ENCODE measurements around the gene PPFIA1.

Gene PPFIA1

GRCh38 chr11:70298243-70298915, 27.9 kb downstream of the PPFIA1 start:
- no peak for DNase-seq

- DNase-seq, result no peak
Observed at GRCh38 chr11:70299636-70300035, 29.1 kb downstream of the PPFIA1 start.

GRCh38 chr11:70301191-70301590, 30.7 kb downstream of the PPFIA1 start:
- peak in 1 of 2 experiments; percentile 49 for DNase-seq

GRCh38 chr11:70301721-70302418, 31.4 kb downstream of the PPFIA1 start:
- no peak for DNase-seq

GRCh38 chr11:70302419-70302752, 31.9 kb downstream of the PPFIA1 start:
- DNase-seq, result no peak

- DNase-seq, result no peak
Observed at GRCh38 chr11:70303070-70303469, 32.6 kb downstream of the PPFIA1 start.

- no peak for DNase-seq
Observed at GRCh38 chr11:70304208-70304603, 33.7 kb downstream of the PPFIA1 start.

GRCh38 chr11:70305501-70305900, 35.0 kb downstream of the PPFIA1 start:
- peak in 1 of 2 experiments; percentile 10 for DNase-seq

GRCh38 chr11:70306586-70307033, 36.1 kb downstream of the PPFIA1 start:
- no peak for DNase-seq

GRCh38 chr11:70307176-70307575, 36.7 kb downstream of the PPFIA1 start:
- DNase-seq, result no peak

GRCh38 chr11:70311616-70312015, 41.1 kb downstream of the PPFIA1 start:
- DNase-seq, result no peak

GRCh38 chr11:70312401-70313357, 42.2 kb downstream of the PPFIA1 start:
- DNase-seq, result no peak

GRCh38 chr11:70313945-70314344, 43.5 kb downstream of the PPFIA1 start:
- DNase-seq, result no peak

GRCh38 chr11:70314730-70315129, 44.2 kb downstream of the PPFIA1 start:
- DNase-seq, result no peak

GRCh38 chr11:70315716-70316115, 45.2 kb downstream of the PPFIA1 start:
- DNase-seq, result no peak

GRCh38 chr11:70317581-70318305, 47.3 kb downstream of the PPFIA1 start:
- no peak for DNase-seq

- no peak for DNase-seq
Observed at GRCh38 chr11:70319396-70320076, 49.0 kb downstream of the PPFIA1 start.

- DNase-seq, result no peak
Observed at GRCh38 chr11:70322666-70323065, 52.2 kb downstream of the PPFIA1 start.

GRCh38 chr11:70323806-70324205, 53.3 kb downstream of the PPFIA1 start:
- DNase-seq, result no peak

GRCh38 chr11:70324376-70325115, 54.1 kb downstream of the PPFIA1 start:
- no peak for DNase-seq

GRCh38 chr11:70325824-70326223, 55.3 kb downstream of the PPFIA1 start:
- DNase-seq, result no peak
